ENCODE measurements around the gene PRKCQ. TPM values are rescaled to one million over a fixed set of nuclear protein-coding genes. Genes with fewer than 3 reads are reported as not detected.

The PRKCQ gene
- total RNA-seq, 4 donors from 2014 or later = 1.8 to 11.6 (median 3.7) TPM

- H3K36me3 ChIP-seq = no peaks in the 10 kb centered on the region
- H3K27ac ChIP-seq = no peak overlapping the region
- H3K9me3 ChIP-seq = no peaks in the 10 kb centered on the region
- no peaks in the 10 kb centered on the region for H3K27me3 ChIP-seq
- TF ChIP-seq POLR2A (IDR thresholded peaks at IDR 0.05) = no peak
- TF ChIP-seq, protein P1, sequence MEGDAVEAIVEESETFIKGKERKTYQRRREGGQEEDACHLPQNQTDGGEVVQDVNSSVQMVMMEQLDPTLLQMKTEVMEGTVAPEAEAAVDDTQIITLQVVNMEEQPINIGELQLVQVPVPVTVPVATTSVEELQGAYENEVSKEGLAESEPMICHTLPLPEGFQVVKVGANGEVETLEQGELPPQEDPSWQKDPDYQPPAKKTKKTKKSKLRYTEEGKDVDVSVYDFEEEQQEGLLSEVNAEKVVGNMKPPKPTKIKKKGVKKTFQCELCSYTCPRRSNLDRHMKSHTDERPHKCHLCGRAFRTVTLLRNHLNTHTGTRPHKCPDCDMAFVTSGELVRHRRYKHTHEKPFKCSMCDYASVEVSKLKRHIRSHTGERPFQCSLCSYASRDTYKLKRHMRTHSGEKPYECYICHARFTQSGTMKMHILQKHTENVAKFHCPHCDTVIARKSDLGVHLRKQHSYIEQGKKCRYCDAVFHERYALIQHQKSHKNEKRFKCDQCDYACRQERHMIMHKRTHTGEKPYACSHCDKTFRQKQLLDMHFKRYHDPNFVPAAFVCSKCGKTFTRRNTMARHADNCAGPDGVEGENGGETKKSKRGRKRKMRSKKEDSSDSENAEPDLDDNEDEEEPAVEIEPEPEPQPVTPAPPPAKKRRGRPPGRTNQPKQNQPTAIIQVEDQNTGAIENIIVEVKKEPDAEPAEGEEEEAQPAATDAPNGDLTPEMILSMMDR (IDR thresholded peaks at IDR 0.05) = no peak
- no peak for DNase-seq
- no peaks in the 10 kb centered on the region for H3K4me1 ChIP-seq
- no peak overlapping the region for H3K4me3 ChIP-seq
Measured at GRCh38 chr10:6426317-6426716, 153.8 kb downstream of the PRKCQ start.

DNA sequence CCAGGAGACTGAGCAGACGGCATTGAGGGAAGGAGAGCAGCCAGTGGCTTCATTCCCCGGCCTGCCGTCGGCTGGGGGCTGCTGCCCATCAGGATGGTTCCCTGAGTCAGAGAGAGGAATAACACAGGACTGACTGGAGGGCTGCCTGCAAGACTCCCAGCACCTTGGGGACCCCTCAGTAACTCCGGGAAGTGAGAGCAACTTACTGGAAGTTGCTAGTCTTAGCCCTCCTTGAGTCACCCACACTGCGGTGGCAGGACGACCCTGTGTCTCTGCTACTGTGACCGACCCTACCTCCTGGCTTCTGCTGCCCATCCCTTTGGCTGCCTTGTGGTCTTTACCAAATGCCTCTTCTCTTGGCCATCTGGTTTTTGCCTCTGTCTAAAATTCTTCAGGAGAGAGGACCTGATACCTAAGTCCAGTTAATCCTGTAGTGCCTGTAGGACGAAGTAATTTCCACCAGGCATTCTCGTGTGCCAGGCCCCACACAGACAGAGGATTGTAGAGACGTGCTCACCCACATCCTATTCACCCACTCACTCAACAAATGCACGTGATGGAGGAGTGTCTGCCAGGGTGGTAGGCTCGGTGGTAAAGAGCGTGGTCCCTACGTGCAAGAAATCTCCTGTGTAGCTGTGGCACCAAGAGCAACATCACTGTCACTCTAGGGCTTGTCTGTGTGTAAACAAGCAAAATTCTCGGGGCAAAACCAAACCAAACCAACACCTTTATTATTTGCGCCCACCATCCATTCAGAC is 156.5 kb downstream of the PRKCQ start:
- TF ChIP-seq POLR2A (IDR thresholded peaks at IDR 0.05) = no peak
- TF ChIP-seq, protein P1 (IDR thresholded peaks at IDR 0.05) = no peak
- Histone ChIP-seq H3K4me3 (no peak overlapping the region), H3K9me3 (no peaks in the 10 kb centered on the region), H3K27me3 (no peaks in the 10 kb centered on the region), H3K36me3 (no peaks in the 10 kb centered on the region), H3K4me1 (no peaks in the 10 kb centered on the region), H3K27ac (no peak overlapping the region)
- no peak for DNase-seq

DNA sequence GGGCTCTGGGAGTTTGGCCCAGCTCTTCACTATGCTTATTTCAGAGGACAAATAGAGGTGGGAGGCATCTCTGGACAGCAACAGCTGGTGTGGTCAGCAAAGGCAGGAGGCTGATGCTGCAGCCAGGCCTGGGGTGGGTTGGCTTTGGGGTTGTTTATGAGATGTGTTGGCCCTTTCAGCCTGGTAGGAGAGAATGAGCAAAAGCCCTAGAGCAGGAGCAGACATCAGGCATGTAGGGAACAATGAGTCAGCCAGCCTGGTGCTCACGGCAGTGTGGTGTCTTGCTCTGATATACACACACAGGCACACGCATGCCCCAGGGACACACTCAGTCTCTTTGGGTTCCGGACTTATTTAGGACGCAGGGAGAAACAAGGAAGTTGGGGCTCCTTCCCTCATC is 157.1 kb downstream of the PRKCQ start:
- no peaks in the 10 kb centered on the region for H3K36me3 ChIP-seq
- no peaks in the 10 kb centered on the region for H3K4me1 ChIP-seq
- DNase-seq = no peak
- no peaks in the 10 kb centered on the region for H3K27me3 ChIP-seq
- H3K9me3 ChIP-seq = no peaks in the 10 kb centered on the region
- H3K27ac ChIP-seq = no peak overlapping the region
- TF ChIP-seq, protein P1 (IDR thresholded peaks at IDR 0.05) = no peak
- TF ChIP-seq POLR2A (IDR thresholded peaks at IDR 0.05) = no peak
- no peak overlapping the region for H3K4me3 ChIP-seq

DNA sequence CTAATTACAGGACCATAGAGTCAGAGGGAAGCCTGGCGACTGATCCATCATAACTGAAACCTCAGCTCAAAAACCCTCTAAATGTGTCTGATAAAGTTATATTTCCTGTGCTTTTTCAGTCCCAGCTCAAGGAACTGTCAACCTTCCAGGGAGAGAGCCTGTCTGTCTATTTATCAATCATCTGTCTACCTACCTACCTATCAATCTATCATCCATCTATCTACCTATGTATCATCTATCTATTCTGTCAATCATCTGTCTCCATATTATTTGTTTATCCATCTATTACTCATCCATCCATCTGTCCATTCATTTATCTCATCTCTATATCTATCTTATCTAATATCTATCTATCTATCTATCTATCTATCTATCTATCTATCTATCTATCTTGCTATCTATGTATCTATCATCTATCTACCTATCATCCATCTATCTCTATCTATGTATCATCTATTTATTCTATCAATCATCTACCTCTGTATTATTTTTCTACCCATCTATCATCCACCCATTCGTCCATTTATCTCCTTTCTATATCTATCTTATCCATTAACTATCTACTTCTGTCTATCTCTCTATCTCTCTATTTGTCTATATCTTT is 161.4 kb downstream of the PRKCQ start:
- Histone ChIP-seq H3K27ac (no peak overlapping the region), H3K4me1 (no peaks in the 10 kb centered on the region), H3K9me3 (no peaks in the 10 kb centered on the region), H3K4me3 (no peak overlapping the region), H3K27me3 (no peaks in the 10 kb centered on the region), H3K36me3 (no peaks in the 10 kb centered on the region)
- no peak for DNase-seq
- TF ChIP-seq POLR2A (IDR thresholded peaks at IDR 0.05) = no peak
- TF ChIP-seq, protein P1 (IDR thresholded peaks at IDR 0.05) = no peak

- no peaks in the 10 kb centered on the region for H3K9me3 ChIP-seq
- H3K27me3 ChIP-seq = no peaks in the 10 kb centered on the region
- no peak for DNase-seq
- no peaks in the 10 kb centered on the region for H3K36me3 ChIP-seq
- no peaks in the 10 kb centered on the region for H3K4me1 ChIP-seq
- no peak overlapping the region for H3K27ac ChIP-seq
- TF ChIP-seq POLR2A (IDR thresholded peaks at IDR 0.05) = no peak
- no peak overlapping the region for H3K4me3 ChIP-seq
Measured at GRCh38 chr10:6418167-6418566, 161.9 kb downstream of the PRKCQ start.

- H3K36me3 ChIP-seq = no peaks in the 10 kb centered on the region
- H3K4me3 ChIP-seq = no peak overlapping the region
- TF ChIP-seq, protein P1 (IDR thresholded peaks at IDR 0.05) = peak in 5 of 6 experiments; percentile 65 to 84 (median 76)
- TF ChIP-seq POLR2A (IDR thresholded peaks at IDR 0.05) = no peak
- H3K4me1 ChIP-seq = no peaks in the 10 kb centered on the region
- H3K9me3 ChIP-seq = no peaks in the 10 kb centered on the region
- no peaks in the 10 kb centered on the region for H3K27me3 ChIP-seq
- H3K27ac ChIP-seq = no peak overlapping the region
- DNase-seq = no peak
Measured at GRCh38 chr10:6416892-6417512, 163.1 kb downstream of the PRKCQ start.

Data from Peyer's patch (tissue), 4 donors.